T-cell (primary cell): Measurements from ENCODE around the gene OTOA. TPM values are rescaled to one million over a fixed set of nuclear protein-coding genes. Genes with fewer than 3 reads are reported as not detected.

Source experiments
- ATAC-seq, 4 experiments: fragments of 200-7000 bp in 3 of 4; fragments of 150-1000 bp in 1 of 4; cut with Tn5 transposase; replicated peaks in 1 of 4; 1 replicate in 3 of 4; 2 replicates in 1 of 4; pipeline ENCODE4 v1.10.0; 2021; ENCODE audit warnings: moderate library complexity in 3 of 4, mild to moderate bottlenecking in 2 of 4, moderate number of reproducible peaks in 1 of 4
- CTCF ChIA-PET, 2 donors: fragments of 300-600 bp; sonication (Branson Sonifier 250); formaldehyde crosslinking; loops; one replicate each; lab custom pipeline; 2022; ENCODE audit warnings: antibody characterized with exemption in 2 of 2; lab: Charles Lee
- POLR2A ChIA-PET, 2 donors: fragments of 300-600 bp; sonication (Branson Sonifier 250); formaldehyde crosslinking; loops; one replicate each; lab custom pipeline; 2022; ENCODE audit warnings: antibody characterized with exemption in 2 of 2; lab: Charles Lee
- DNase-seq, 35 experiments: peaks; one replicate each; pipeline versions ENCODE4 v3.0.0 to v3.0.0-alpha.2; 2013 to 2023
- H3K27ac ChIP-seq: one replicate; pipeline ENCODE4 v1.5.1; 2013; ENCODE audit warnings: low read length
- H3K27me3 ChIP-seq, 2 experiments: replicated peaks in 1 of 2; 1 replicate in 1 of 2; 2 replicates in 1 of 2; pipeline versions ENCODE4 v1.6.1 to v1.7.0; 2013; ENCODE audit warnings: low read length in 1 of 2, mixed read lengths in 1 of 2; ENCODE audit not compliant: control insufficient read depth in 2 of 2, insufficient read depth in 2 of 2; ENCODE audit errors: extremely low read depth in 1 of 2
- H3K36me3 ChIP-seq, 2 donors: 1 replicate in 1 of 2; 2 replicates in 1 of 2; pipeline versions ENCODE4 v1.6.1 to v1.7.0; 2013; ENCODE audit warnings: low read length in 1 of 2; ENCODE audit not compliant: control insufficient read depth in 2 of 2, insufficient read depth in 1 of 2; ENCODE audit errors: extremely low read depth in 1 of 2
- H3K4me1 ChIP-seq, 2 experiments: 1 replicate in 1 of 2; 2 replicates in 1 of 2; pipeline versions ENCODE4 v1.6.1 to v1.7.0; 2013; ENCODE audit warnings: low read length in 2 of 2, mixed read lengths in 1 of 2; ENCODE audit not compliant: insufficient read depth in 2 of 2, control insufficient read depth in 1 of 2; ENCODE audit errors: extremely low read depth in 1 of 2
- H3K4me3 ChIP-seq, 2 donors: 1 replicate in 1 of 2; 2 replicates in 1 of 2; pipeline versions ENCODE4 v1.5.1 to v1.7.0; 2013; ENCODE audit warnings: mild to moderate bottlenecking in 2 of 2, low read length in 1 of 2, moderate library complexity in 1 of 2; ENCODE audit not compliant: control insufficient read depth in 1 of 2; ENCODE audit errors: extremely low read depth in 1 of 2
- H3K9me3 ChIP-seq: 2 replicates; pipeline ENCODE4 v1.7.0; 2013
- H3K27ac Mint-ChIP-seq, 2 donors: one replicate each; pipeline ENCODE4 v1.8.0; 2020 to 2021; ENCODE audit warnings: mild to moderate bottlenecking in 2 of 2, mixed read lengths in 2 of 2
- H3K27me3 Mint-ChIP-seq, 2 donors: one replicate each; pipeline ENCODE4 v1.8.0; 2021 to 2022; ENCODE audit warnings: mixed read lengths in 2 of 2
- H3K36me3 Mint-ChIP-seq: one replicate; pipeline ENCODE4 v1.8.0; 2021; ENCODE audit warnings: mixed read lengths
- H3K4me1 Mint-ChIP-seq, 3 donors: one replicate each; pipeline ENCODE4 v1.8.0; 2020 to 2022; ENCODE audit warnings: mixed read lengths in 3 of 3, mild to moderate bottlenecking in 1 of 3
- H3K4me3 Mint-ChIP-seq, 3 donors: one replicate each; pipeline ENCODE4 v1.8.0; 2020 to 2022; ENCODE audit warnings: mild to moderate bottlenecking in 3 of 3, mixed read lengths in 3 of 3, moderate library complexity in 3 of 3
- H3K9me3 Mint-ChIP-seq, 3 donors: one replicate each; pipeline ENCODE4 v1.8.0; 2020 to 2022; ENCODE audit warnings: mixed read lengths in 3 of 3
- WGBS: methylation state at CpG from one replicate; pipeline ENCODE4 v1.1.5; 2013; ENCODE audit warnings: missing lambda C conversion rate; ENCODE audit not compliant: insufficient coverage; 5-methylcytosine and 5-hydroxymethylcytosine counted together
- total RNA-seq, 35 experiments: library from RNA in 6 of 35; stranded (reverse) in 6 of 35; fragments of 120-200 nt in 1 of 35; gene quantifications; one replicate each; pipeline versions ENCODE4 v1.2.1 to v1.2.4 and lab custom pipeline; 2013 to 2026

OTOA gene
- total RNA-seq: under 1 TPM in 3 of 5 donors, not detected in 2; 0.18 to 0.20 (median 0.19) TPM
- total RNA-seq (2013): 0.15 TPM
- 0 to 0.28 (median 0.09) reads per million in 29 experiments for total RNA-seq (lab: John Stamatoyannopoulos, UW)

GRCh38 chr16:21663889-21664647 is at the start of gene OTOA:
Gene OTOA, plus strand, starts transcription at chr16:21663968. Its CDS starts 14,547 bp downstream, at chr16:21678515.
- CTCF ChIA-PET: interaction anchor here in 1 of 2 donors (0.9 kb wide), 1 partner anchor 45 kb away, joined by 3 read pairs; no protein-coding TSS in a partner anchor
- Histone ChIP-seq H3K36me3 (no peaks in the 10 kb centered on the region), H3K27me3 (peaks cover 0 to 17% of the 10 kb centered on the region in 2 experiments), H3K27ac (no peak within 1 kb of the TSS), H3K9me3 (no peaks in the 10 kb centered on the region), H3K4me3 (peak within 1 kb of the TSS; percentile 19 to 57), H3K4me1 (peaks cover 13 to 16% of the 10 kb centered on the region in 2 experiments)
- H3K27me3 Mint-ChIP-seq: peaks cover 0 to 5% of the 10 kb centered on the region in 2 donors
- H3K36me3 Mint-ChIP-seq: no peaks in the 10 kb centered on the region
- no peaks in the 10 kb centered on the region for H3K9me3 Mint-ChIP-seq
- H3K4me3 Mint-ChIP-seq: peak within 1 kb of the TSS; percentile 66 to 81 (median 75)
- peak; percentile 77 to 82 (median 80) for ATAC-seq
- POLR2A ChIA-PET: no interaction called here
- peak in 23 of 35 experiments; percentile 3 to 48 (median 23) for DNase-seq
- peak within 1 kb of the TSS in 1 of 2 donors; percentile 36 for H3K27ac Mint-ChIP-seq
- 2% methylated on average over 39 of the region's 45 CpGs for WGBS
- peaks cover 18 to 30% (median 23%) of the 10 kb centered on the region in 3 donors for H3K4me1 Mint-ChIP-seq

GRCh38 chr16:21614896-21615295 is 48.9 kb upstream of the OTOA start:
- H3K9me3 Mint-ChIP-seq: no peaks in the 10 kb centered on the region
- peaks cover 1 to 11% of the 10 kb centered on the region in 2 donors for H3K36me3 ChIP-seq
- H3K27ac Mint-ChIP-seq: peak overlapping the region in 1 of 2 donors; percentile 43
- ChIA-PET POLR2A (no interaction called here), CTCF (no interaction called here)
- no peak for ATAC-seq
- H3K4me1 Mint-ChIP-seq: peaks cover 53 to 70% (median 65%) of the 10 kb centered on the region in 3 donors
- no peak overlapping the region for H3K4me3 Mint-ChIP-seq
- DNase-seq: no peak
- peaks cover 28% of the 10 kb centered on the region for H3K36me3 Mint-ChIP-seq
- H3K9me3 ChIP-seq: no peaks in the 10 kb centered on the region
- H3K27ac ChIP-seq: no peak overlapping the region
- H3K27me3 ChIP-seq: no peaks in the 10 kb centered on the region
- H3K4me3 ChIP-seq: no peak overlapping the region
- H3K27me3 Mint-ChIP-seq: no peaks in the 10 kb centered on the region
- 100% methylated on average over 1 of the region's 3 CpGs for WGBS
- peaks cover 14 to 17% of the 10 kb centered on the region in 2 experiments for H3K4me1 ChIP-seq

- Mint-ChIP-seq H3K9me3 (no peaks in the 10 kb centered on the region), H3K36me3 (peaks cover 27% of the 10 kb centered on the region), H3K4me1 (peaks cover 52 to 69% (median 64%) of the 10 kb centered on the region in 3 donors), H3K27ac (no peak overlapping the region), H3K27me3 (no peaks in the 10 kb centered on the region), H3K4me3 (no peak overlapping the region)
- H3K27ac ChIP-seq: no peak overlapping the region
- H3K27me3 ChIP-seq: no peaks in the 10 kb centered on the region
- no CpG with 5 or more reads among the region's 3 CpGs for WGBS
- H3K9me3 ChIP-seq: no peaks in the 10 kb centered on the region
- ATAC-seq: no peak
- DNase-seq: no peak
- peaks cover 6 to 21% of the 10 kb centered on the region in 2 experiments for H3K4me1 ChIP-seq
- POLR2A ChIA-PET: interaction anchor here in 1 of 2 donors (0.6 kb wide), 1 partner anchor 53 kb away, joined by 3 read pairs; no protein-coding TSS in a partner anchor
- H3K4me3 ChIP-seq: no peak overlapping the region
- CTCF ChIA-PET: interaction anchor here in 1 of 2 donors (1.1 kb wide), 1 partner anchor 23 kb away, joined by 4 read pairs; no protein-coding TSS in a partner anchor
- peaks cover 3 to 14% of the 10 kb centered on the region in 2 donors for H3K36me3 ChIP-seq
Observed at GRCh38 chr16:21617607-21618006, 46.2 kb upstream of the OTOA start.

- Histone ChIP-seq H3K4me3 (no peak overlapping the region), H3K27ac (no peak overlapping the region), H3K4me1 (peaks cover 5 to 21% of the 10 kb centered on the region in 2 experiments), H3K9me3 (no peaks in the 10 kb centered on the region), H3K27me3 (no peaks in the 10 kb centered on the region), H3K36me3 (peaks cover 3 to 14% of the 10 kb centered on the region in 2 donors)
- WGBS: no CpG with 5 or more reads among the region's 5 CpGs
- H3K27me3 Mint-ChIP-seq: no peaks in the 10 kb centered on the region
- CTCF ChIA-PET: interaction anchor here in 1 of 2 donors (1.1 kb wide), 1 partner anchor 23 kb away, joined by 4 read pairs; no protein-coding TSS in a partner anchor
- no peak overlapping the region for H3K4me3 Mint-ChIP-seq
- DNase-seq (no peak), ATAC-seq (no peak)
- H3K4me1 Mint-ChIP-seq: peaks cover 50 to 70% (median 64%) of the 10 kb centered on the region in 3 donors
- no peaks in the 10 kb centered on the region for H3K9me3 Mint-ChIP-seq
- peak overlapping the region in 1 of 2 donors; percentile 55 for H3K27ac Mint-ChIP-seq
- POLR2A ChIA-PET: interaction anchor here in 1 of 2 donors (0.6 kb wide), 1 partner anchor 53 kb away, joined by 3 read pairs; no protein-coding TSS in a partner anchor
- peaks cover 27% of the 10 kb centered on the region for H3K36me3 Mint-ChIP-seq
Observed at GRCh38 chr16:21618281-21618680, 45.5 kb upstream of the OTOA start.

- no peaks in the 10 kb centered on the region for H3K9me3 ChIP-seq
- no peaks in the 10 kb centered on the region for H3K27me3 ChIP-seq
- no peaks in the 10 kb centered on the region for H3K27me3 Mint-ChIP-seq
- H3K4me3 Mint-ChIP-seq: no peak overlapping the region
- peaks cover 52 to 73% (median 63%) of the 10 kb centered on the region in 3 donors for H3K4me1 Mint-ChIP-seq
- ChIA-PET CTCF (interaction anchor here in 1 of 2 donors (1.1 kb wide), 1 partner anchor 19 kb away, joined by 5 read pairs; no protein-coding TSS in a partner anchor), POLR2A (interaction anchor here in 1 of 2 donors (1.0 kb wide), 1 partner anchor 19 kb away, joined by 5 read pairs; no protein-coding TSS in a partner anchor)
- ATAC-seq (no peak), DNase-seq (no peak)
- H3K9me3 Mint-ChIP-seq: no peaks in the 10 kb centered on the region
- 97% methylated on average over 3 of the region's 4 CpGs for WGBS
- H3K4me1 ChIP-seq: peaks cover 5 to 21% of the 10 kb centered on the region in 2 experiments
- H3K27ac ChIP-seq: no peak overlapping the region
- H3K36me3 Mint-ChIP-seq: peaks cover 39% of the 10 kb centered on the region
- peak overlapping the region; percentile 48 to 68 for H3K27ac Mint-ChIP-seq
- peaks cover 3 to 9% of the 10 kb centered on the region in 2 donors for H3K36me3 ChIP-seq
- no peak overlapping the region for H3K4me3 ChIP-seq
Observed at GRCh38 chr16:21619765-21620425, 43.9 kb upstream of the OTOA start.
